ENCODE measurements around the gene ELN.

The ELN gene

GRCh38 chr7:73999664-74000435, 28.1 kb upstream of the ELN start:
- DNase-seq = no peak
- Histone ChIP-seq H3K27ac (ENCODE audit: insufficient read depth in 1 of 2, low read depth in 1 of 2, low read length in 2 of 2, poor library complexity in 1 of 2, severe bottlenecking in 2 of 2) (no peak overlapping the region), H3K4me3 (ENCODE audit: control insufficient read depth in 1 of 7, extremely low read depth in 1 of 7, insufficient read depth in 4 of 7, low read depth in 2 of 7, low read length in 6 of 7) (no peak overlapping the region), H3K4me1 (ENCODE audit: control extremely low read depth in 1 of 4, control insufficient read depth in 4 of 4, insufficient read depth in 4 of 4, low read length in 3 of 4) (peaks cover 9 to 40% (median 33%) of the 10 kb centered on the region in 4 experiments), H3K27me3 (replicated peaks in 2 of 5; ENCODE audit: control insufficient read depth in 4 of 5, insufficient read depth in 5 of 5, low read length in 4 of 5) (no peaks in the 10 kb centered on the region), H3K9me3 (ENCODE audit: control extremely low read depth in 1 of 5, control insufficient read depth in 4 of 5, insufficient read depth in 2 of 5, low read depth in 1 of 5, low read length in 4 of 5) (peaks cover 0 to 6% (median 0%) of the 10 kb centered on the region in 5 experiments), H3K36me3 (ENCODE audit: control insufficient read depth in 4 of 4, insufficient read depth in 4 of 4, low read length in 3 of 4) (no peaks in the 10 kb centered on the region)
- WGBS (ENCODE audit: insufficient coverage) = 95% methylated on average over 10 of the region's 26 CpGs
- POLR2A ChIA-PET = no interaction called here
- CTCF ChIA-PET = interaction anchor here (1.4 to 1.5 kb wide), 3 partner anchors 13 to 21 kb away, joined by 4 to 6 read pairs (median 5); no protein-coding TSS in a partner anchor

DNA sequence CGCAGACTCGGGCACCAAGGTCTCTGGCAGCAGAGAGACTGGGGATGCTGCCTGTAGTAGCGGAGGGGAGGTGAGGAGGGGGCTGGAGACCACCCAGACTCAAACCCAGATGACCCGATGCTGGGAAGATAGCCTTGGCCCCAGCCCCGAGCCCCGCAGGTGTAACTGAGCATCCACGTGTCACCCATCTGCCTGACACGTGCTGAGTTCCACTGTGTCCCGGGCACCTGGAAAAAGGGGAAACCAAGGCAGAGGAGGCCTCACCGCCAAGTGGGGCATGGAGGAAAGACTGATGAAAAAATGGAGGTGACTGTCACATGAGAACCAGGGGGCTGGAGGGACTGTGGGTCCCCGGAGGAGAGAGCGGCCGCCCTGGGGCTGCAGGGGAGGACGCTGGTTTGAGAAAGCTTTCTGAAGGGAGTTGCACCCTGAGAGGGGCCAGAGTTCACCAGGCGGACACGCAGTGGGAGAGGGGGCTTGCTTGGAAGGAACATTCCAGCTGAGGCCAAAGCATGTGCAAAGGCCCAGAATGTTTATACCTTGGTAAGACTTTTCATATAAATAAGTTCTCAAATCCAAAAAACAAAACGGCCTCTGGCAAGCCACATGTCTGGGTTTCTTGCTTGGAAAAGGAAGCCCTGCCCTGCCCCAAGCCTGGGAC, 27.4 kb upstream of the ELN start:
- H3K36me3 ChIP-seq (ENCODE audit: control insufficient read depth in 4 of 4, insufficient read depth in 4 of 4, low read length in 3 of 4) = no peaks in the 10 kb centered on the region
- CTCF ChIA-PET = interaction anchor here (1.1 to 1.5 kb wide), 3 partner anchors 13 to 25 kb away, joined by 3 to 5 read pairs (median 4); no protein-coding TSS in a partner anchor
- H3K27ac ChIP-seq (ENCODE audit: insufficient read depth in 1 of 2, low read depth in 1 of 2, low read length in 2 of 2, poor library complexity in 1 of 2, severe bottlenecking in 2 of 2) = no peak overlapping the region
- H3K9me3 ChIP-seq (ENCODE audit: control extremely low read depth in 1 of 5, control insufficient read depth in 4 of 5, insufficient read depth in 2 of 5, low read depth in 1 of 5, low read length in 4 of 5) = no peaks in the 10 kb centered on the region
- 99% methylated on average over 15 of the region's 17 CpGs for WGBS (ENCODE audit: insufficient coverage)
- no peak for DNase-seq
- no peak overlapping the region for H3K4me3 ChIP-seq (ENCODE audit: control insufficient read depth in 1 of 7, extremely low read depth in 1 of 7, insufficient read depth in 4 of 7, low read depth in 2 of 7, low read length in 6 of 7)
- H3K27me3 ChIP-seq (replicated peaks in 2 of 5; ENCODE audit: control insufficient read depth in 4 of 5, insufficient read depth in 5 of 5, low read length in 4 of 5) = no peaks in the 10 kb centered on the region
- POLR2A ChIA-PET = no interaction called here
- H3K4me1 ChIP-seq (ENCODE audit: control extremely low read depth in 1 of 4, control insufficient read depth in 4 of 4, insufficient read depth in 4 of 4, low read length in 3 of 4) = peaks cover 9 to 40% (median 33%) of the 10 kb centered on the region in 4 experiments

- no peak for DNase-seq
- no peaks in the 10 kb centered on the region for H3K27me3 ChIP-seq (replicated peaks in 2 of 5; ENCODE audit: control insufficient read depth in 4 of 5, insufficient read depth in 5 of 5, low read length in 4 of 5)
- ChIA-PET POLR2A (no interaction called here), CTCF (interaction anchor here (1.1 to 1.5 kb wide), 2 partner anchors 22 to 25 kb away, joined by 3 to 5 read pairs; no protein-coding TSS in a partner anchor)
- no peak overlapping the region for H3K4me3 ChIP-seq (ENCODE audit: control insufficient read depth in 1 of 7, extremely low read depth in 1 of 7, insufficient read depth in 4 of 7, low read depth in 2 of 7, low read length in 6 of 7)
- peaks cover 9 to 40% (median 33%) of the 10 kb centered on the region in 4 experiments for H3K4me1 ChIP-seq (ENCODE audit: control extremely low read depth in 1 of 4, control insufficient read depth in 4 of 4, insufficient read depth in 4 of 4, low read length in 3 of 4)
- no peaks in the 10 kb centered on the region for H3K36me3 ChIP-seq (ENCODE audit: control insufficient read depth in 4 of 4, insufficient read depth in 4 of 4, low read length in 3 of 4)
- 40% methylated on average over 1 of the region's 4 CpGs for WGBS (ENCODE audit: insufficient coverage)
- no peak overlapping the region for H3K27ac ChIP-seq (ENCODE audit: insufficient read depth in 1 of 2, low read depth in 1 of 2, low read length in 2 of 2, poor library complexity in 1 of 2, severe bottlenecking in 2 of 2)
- no peaks in the 10 kb centered on the region for H3K9me3 ChIP-seq (ENCODE audit: control extremely low read depth in 1 of 5, control insufficient read depth in 4 of 5, insufficient read depth in 2 of 5, low read depth in 1 of 5, low read length in 4 of 5)
Measured at GRCh38 chr7:74001150-74001494, 26.9 kb upstream of the ELN start.

- CTCF ChIA-PET = interaction anchor here (1.2 to 2.4 kb wide), 3 partner anchors 9 to 24 kb away, joined by 3 to 8 read pairs (median 7); no protein-coding TSS in a partner anchor
Measured at GRCh38 chr7:74002474-74003017, 25.4 kb upstream of the ELN start.

GRCh38 chr7:74003621-74004020, 24.4 kb upstream of the ELN start:
- CTCF ChIA-PET = interaction anchor here (1.0 to 2.4 kb wide), 5 partner anchors 10 to 136 kb away, joined by 3 to 8 read pairs (median 5); no protein-coding TSS in a partner anchor

More at GRCh38 chr7:74002474-74003017, 25.4 kb upstream of the ELN start:
- H3K4me3 ChIP-seq (ENCODE audit: control insufficient read depth in 1 of 7, extremely low read depth in 1 of 7, insufficient read depth in 4 of 7, low read depth in 2 of 7, low read length in 6 of 7) = peak overlapping the region in 4 of 7 experiments; percentile 3 to 36 (median 26)
- POLR2A ChIA-PET = interaction anchor here (1.3 to 1.5 kb wide), 3 partner anchors 11 to 116 kb away, joined by 5 to 18 read pairs (median 6); no protein-coding TSS in a partner anchor
- no peaks in the 10 kb centered on the region for H3K27me3 ChIP-seq (replicated peaks in 2 of 5; ENCODE audit: control insufficient read depth in 4 of 5, insufficient read depth in 5 of 5, low read length in 4 of 5)
- H3K4me1 ChIP-seq (ENCODE audit: control extremely low read depth in 1 of 4, control insufficient read depth in 4 of 4, insufficient read depth in 4 of 4, low read length in 3 of 4) = peaks cover 9 to 36% (median 33%) of the 10 kb centered on the region in 4 experiments
- no peaks in the 10 kb centered on the region for H3K36me3 ChIP-seq (ENCODE audit: control insufficient read depth in 4 of 4, insufficient read depth in 4 of 4, low read length in 3 of 4)
- no peaks in the 10 kb centered on the region for H3K9me3 ChIP-seq (ENCODE audit: control extremely low read depth in 1 of 5, control insufficient read depth in 4 of 5, insufficient read depth in 2 of 5, low read depth in 1 of 5, low read length in 4 of 5)
- peak overlapping the region in 1 of 2 experiments; percentile 51 for H3K27ac ChIP-seq (ENCODE audit: insufficient read depth in 1 of 2, low read depth in 1 of 2, low read length in 2 of 2, poor library complexity in 1 of 2, severe bottlenecking in 2 of 2)
- peak; percentile 73 to 90 (median 86) for DNase-seq
- 6% methylated on average over 9 of the region's 16 CpGs for WGBS (ENCODE audit: insufficient coverage)

GRCh38 chr7:74006032-74006431, 21.9 kb upstream of the ELN start:
- Histone ChIP-seq H3K4me1 (ENCODE audit: control extremely low read depth in 1 of 4, control insufficient read depth in 4 of 4, insufficient read depth in 4 of 4, low read length in 3 of 4) (peaks cover 9 to 28% (median 26%) of the 10 kb centered on the region in 4 experiments), H3K27ac (ENCODE audit: insufficient read depth in 1 of 2, low read depth in 1 of 2, low read length in 2 of 2, poor library complexity in 1 of 2, severe bottlenecking in 2 of 2) (no peak overlapping the region), H3K27me3 (replicated peaks in 2 of 5; ENCODE audit: control insufficient read depth in 4 of 5, insufficient read depth in 5 of 5, low read length in 4 of 5) (no peaks in the 10 kb centered on the region), H3K9me3 (ENCODE audit: control extremely low read depth in 1 of 5, control insufficient read depth in 4 of 5, insufficient read depth in 2 of 5, low read depth in 1 of 5, low read length in 4 of 5) (no peaks in the 10 kb centered on the region), H3K36me3 (ENCODE audit: control insufficient read depth in 4 of 4, insufficient read depth in 4 of 4, low read length in 3 of 4) (no peaks in the 10 kb centered on the region), H3K4me3 (ENCODE audit: control insufficient read depth in 1 of 7, extremely low read depth in 1 of 7, insufficient read depth in 4 of 7, low read depth in 2 of 7, low read length in 6 of 7) (no peak overlapping the region)
- POLR2A ChIA-PET = no interaction called here
- CTCF ChIA-PET = interaction anchor here (1.0 to 4.3 kb wide), 5 partner anchors 9 to 30 kb away, joined by 3 to 22 read pairs (median 4); no protein-coding TSS in a partner anchor
- DNase-seq = no peak
- 78% methylated on average over 4 of the region's 5 CpGs for WGBS (ENCODE audit: insufficient coverage)

More at GRCh38 chr7:74003621-74004020, 24.4 kb upstream of the ELN start:
- Histone ChIP-seq H3K27ac (ENCODE audit: insufficient read depth in 1 of 2, low read depth in 1 of 2, low read length in 2 of 2, poor library complexity in 1 of 2, severe bottlenecking in 2 of 2) (no peak overlapping the region), H3K36me3 (ENCODE audit: control insufficient read depth in 4 of 4, insufficient read depth in 4 of 4, low read length in 3 of 4) (no peaks in the 10 kb centered on the region), H3K4me3 (ENCODE audit: control insufficient read depth in 1 of 7, extremely low read depth in 1 of 7, insufficient read depth in 4 of 7, low read depth in 2 of 7, low read length in 6 of 7) (no peak overlapping the region), H3K27me3 (replicated peaks in 2 of 5; ENCODE audit: control insufficient read depth in 4 of 5, insufficient read depth in 5 of 5, low read length in 4 of 5) (no peaks in the 10 kb centered on the region), H3K4me1 (ENCODE audit: control extremely low read depth in 1 of 4, control insufficient read depth in 4 of 4, insufficient read depth in 4 of 4, low read length in 3 of 4) (peaks cover 9 to 36% (median 33%) of the 10 kb centered on the region in 4 experiments), H3K9me3 (ENCODE audit: control extremely low read depth in 1 of 5, control insufficient read depth in 4 of 5, insufficient read depth in 2 of 5, low read depth in 1 of 5, low read length in 4 of 5) (no peaks in the 10 kb centered on the region)
- no peak for DNase-seq
- POLR2A ChIA-PET = no interaction called here
- 92% methylated on average over 8 of the region's 8 CpGs for WGBS (ENCODE audit: insufficient coverage)
